ENCODE data around the gene FBXL15.

Gene FBXL15

DNA sequence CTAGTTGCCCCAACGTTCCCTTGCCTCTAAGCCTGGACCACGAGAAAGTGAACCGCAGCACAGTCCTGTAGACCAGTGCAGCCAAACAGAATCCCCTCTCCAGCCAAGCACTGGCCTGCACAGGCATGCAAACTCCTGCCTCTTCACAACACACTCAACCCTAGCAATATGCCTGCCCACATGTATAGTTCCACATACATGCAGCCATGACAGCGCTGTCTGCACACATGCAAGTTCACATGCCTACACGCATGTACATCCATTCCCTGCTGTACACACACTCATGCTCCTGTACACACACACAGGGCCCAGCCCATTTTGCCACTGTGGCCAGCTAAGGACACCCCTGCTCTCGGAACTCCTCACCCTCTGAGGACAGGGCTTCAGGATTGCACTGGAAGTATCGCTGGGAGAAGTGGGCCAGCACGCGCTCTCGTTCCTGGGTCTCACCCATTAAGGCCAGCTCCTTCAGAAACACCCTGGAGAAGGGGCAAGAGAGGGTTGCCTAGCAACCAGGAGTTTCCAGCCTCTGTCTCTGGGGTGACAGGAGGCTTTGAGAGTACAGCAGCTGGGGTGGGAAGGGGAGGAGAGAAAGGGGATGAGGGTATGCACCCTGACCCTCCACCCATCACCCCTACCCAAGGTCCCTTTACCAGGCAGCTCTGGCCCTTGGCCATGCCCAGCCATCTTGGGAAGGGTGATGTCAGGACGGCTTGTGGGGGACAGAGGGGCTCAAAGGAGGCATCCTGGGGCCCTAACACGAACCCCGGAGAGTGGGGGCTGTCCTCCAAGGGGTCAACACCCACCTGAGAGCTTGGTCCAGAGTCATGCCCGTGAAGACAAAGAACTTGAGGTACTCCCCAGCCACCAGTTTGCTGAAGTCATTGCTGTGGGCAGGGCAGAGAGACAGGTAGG, 9.0 kb upstream of the FBXL15 start:
- no peak for DNase-seq

DNA sequence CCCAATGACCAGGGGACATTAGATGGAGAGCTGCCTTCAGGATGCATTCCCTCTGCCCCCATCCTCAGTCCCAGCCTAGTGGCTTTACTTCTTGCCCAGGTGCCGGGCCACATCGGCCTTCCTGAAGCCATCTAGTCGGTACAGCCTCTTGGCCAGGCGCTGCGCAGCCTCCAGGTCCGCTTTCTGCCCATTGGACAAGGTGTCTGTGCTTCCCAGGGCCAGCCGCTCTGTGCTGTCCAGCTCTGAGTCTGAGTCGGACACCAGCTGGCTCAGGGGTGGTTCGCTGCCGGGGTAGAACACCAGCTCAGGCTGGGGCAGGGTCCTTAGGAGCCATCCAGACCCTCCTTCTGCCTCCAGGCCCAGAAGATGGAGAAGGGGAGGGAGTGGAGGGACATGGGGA, 8.3 kb upstream of the FBXL15 start:
- DNase-seq = no peak

DNA sequence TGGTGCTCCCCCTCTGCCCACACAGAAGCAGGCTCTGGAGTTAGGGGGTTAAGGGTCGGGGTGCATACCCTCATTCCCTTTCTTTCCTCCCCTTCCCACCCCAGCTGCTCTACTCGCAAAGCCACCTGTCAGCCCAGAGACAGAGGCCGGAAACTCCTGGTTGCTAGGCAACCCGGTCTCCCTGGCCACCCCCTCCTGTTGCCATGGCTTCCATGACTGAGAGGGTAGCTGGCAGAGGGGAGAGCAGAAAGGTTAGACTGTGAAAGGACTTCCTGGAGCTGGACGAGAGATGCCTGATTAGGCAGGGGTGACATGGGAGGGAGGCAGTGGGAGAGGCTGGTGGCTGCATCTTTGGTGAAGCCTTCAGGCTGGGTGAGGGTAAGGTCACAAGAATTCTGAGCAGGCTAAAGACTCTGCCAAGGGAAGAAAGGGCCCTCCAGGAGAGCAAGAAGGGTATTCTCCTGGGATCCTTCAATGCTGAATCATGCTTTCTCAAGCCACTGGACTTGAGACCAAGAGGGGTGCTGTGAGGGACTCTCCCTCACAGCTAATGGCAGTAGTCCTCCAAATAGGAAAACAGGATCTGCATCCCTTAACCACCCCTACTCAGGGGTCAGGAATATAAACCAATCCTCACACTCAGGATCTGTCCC, 7.5 kb upstream of the FBXL15 start:
- peak; percentile 63 for DNase-seq

DNA sequence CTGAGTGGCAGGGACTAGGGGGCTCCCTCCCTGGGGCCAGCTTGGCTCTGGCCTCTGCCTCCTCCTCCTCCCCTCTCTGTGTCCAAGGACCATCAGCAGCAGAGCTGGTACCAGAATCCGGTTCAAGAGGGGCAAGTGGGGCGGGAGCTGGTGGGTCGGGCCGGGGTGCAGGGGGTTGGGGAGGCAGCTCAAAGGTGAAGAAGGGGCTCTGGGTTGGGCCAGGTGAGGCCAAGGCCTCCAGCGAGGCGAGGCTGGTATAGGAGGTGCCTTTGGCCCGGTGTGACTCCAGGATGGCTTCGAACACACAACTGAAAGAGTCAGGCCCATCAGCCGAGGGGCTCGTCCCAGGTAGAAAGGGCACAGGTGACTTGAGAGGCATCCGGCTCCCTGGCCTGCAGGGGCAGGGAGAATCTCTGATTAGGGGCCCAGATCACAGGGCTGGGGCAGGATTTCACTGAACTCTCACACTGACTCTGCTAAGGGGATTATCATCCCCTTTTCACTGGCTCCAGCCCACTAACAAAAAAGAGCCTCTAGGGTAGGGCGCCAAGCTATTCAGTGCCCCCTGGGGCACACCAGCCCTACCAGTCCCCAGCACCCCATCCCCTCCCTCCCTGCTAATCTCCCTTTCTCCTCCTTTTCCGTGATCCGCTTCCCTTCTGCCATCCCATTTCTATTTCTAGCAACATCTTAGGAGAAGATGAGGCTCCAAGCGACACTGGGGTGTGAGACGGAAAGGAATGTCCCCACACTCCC, 6.7 kb upstream of the FBXL15 start:
- DNase-seq = no peak

GRCh38 chr10:102414749-102415148, 5.9 kb upstream of the FBXL15 start:
- DNase-seq = no peak

DNA sequence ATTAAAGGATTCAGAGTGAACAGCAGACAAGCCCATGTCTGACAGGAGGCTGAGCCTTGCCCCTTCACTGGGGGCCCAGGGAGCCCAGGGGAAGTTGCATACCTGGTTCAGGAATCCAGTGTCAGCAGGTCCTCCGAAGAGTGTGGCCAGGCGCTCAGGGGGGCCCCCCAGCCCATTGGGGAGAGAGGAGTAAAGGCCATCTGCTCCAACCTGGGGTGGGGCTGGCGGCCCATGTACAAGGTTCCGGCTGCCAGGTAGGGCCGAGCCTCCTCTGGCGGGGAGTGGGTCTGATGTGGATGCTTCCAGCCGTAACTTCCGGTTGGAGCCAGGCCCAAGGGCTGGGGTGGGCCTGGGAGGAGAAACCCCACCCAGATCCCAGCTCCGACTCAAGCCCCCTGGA, 4.4 kb upstream of the FBXL15 start:
- no peak for DNase-seq

DNA sequence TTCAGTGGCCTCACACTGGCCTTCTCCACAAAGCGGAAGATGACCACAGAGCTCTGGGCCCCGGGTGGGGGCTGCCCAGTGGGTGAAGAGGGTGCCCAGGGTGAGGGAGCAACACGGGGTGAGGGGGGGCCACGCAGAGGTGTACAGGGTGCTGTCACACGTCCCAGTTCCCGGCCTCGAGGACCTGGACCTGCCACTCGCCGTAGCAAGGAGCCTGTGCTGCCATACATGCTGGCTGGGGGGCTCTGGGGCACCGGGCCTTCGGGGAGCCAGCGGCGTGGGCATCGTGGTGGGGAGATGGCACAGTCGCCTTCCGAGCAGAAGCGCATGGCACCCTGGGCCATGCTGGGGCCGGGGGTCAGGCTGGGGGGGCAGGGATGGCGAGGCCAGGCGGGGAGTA, 3.9 kb upstream of the FBXL15 start:
- DNase-seq = no peak

- no peak for DNase-seq
These were observed 1.9 kb upstream of the FBXL15 start, which contains the start of gene PSD for GRCh38 chr10:102418622-102419268. PSD (minus strand) TSS chr10:102418785; CDS start chr10:102417038, 1,747 bp downstream.

DNA sequence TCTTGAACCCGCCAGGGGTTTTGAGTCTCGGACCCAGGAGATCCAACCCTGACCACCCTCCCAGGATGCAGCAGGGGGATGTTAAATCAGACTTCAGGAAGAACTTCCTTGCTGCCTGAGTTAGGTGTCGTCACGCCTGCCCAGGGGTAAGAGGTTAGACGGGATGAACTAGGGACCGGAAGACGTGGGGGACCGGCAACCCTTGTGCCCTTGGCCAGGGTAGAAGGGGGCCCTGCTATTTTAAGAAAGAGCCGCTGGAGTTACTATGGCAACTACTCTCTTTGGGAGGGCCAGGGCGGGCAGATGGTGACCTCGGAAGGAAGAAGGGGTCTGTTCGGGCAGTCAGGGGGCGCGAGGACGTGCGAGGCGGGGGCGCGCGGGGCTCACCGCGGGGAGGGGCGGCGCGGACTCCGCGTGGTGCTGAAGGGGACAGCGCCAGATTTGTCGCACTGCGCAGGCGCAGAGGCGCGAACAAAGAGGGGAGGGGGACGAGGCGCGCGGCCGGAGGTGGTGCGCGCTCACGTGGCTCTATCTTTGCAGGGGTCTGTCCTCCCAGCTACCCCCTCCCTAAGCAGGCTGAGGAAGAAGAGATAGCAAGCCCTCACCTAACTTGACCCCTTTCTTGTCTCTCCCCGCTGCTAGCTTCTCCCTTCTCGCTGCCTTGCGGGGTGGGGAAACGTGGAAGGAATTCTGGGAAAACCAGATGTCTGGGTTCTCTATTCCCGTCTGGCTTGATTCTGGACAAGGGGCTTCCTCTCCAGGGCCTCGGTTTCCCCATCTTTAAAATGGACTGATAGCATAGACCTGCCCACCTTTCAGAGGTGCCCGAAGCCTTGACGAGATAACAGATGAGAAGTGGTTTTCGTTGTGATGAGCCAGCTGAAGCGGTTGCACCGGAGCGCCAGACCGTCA, 1.1 kb upstream of the FBXL15 start:
- DNase-seq = peak; percentile 76

GRCh38 chr10:102420181-102420713, 389 bp upstream of the FBXL15 start:
- DNase-seq = no peak

GRCh38 chr10:102421507-102421756, 796 bp downstream of the FBXL15 start:
- no peak for DNase-seq

GRCh38 chr10:102421757-102422512, 1.3 kb downstream of the FBXL15 start:
- DNase-seq = peak; percentile 48

DNA sequence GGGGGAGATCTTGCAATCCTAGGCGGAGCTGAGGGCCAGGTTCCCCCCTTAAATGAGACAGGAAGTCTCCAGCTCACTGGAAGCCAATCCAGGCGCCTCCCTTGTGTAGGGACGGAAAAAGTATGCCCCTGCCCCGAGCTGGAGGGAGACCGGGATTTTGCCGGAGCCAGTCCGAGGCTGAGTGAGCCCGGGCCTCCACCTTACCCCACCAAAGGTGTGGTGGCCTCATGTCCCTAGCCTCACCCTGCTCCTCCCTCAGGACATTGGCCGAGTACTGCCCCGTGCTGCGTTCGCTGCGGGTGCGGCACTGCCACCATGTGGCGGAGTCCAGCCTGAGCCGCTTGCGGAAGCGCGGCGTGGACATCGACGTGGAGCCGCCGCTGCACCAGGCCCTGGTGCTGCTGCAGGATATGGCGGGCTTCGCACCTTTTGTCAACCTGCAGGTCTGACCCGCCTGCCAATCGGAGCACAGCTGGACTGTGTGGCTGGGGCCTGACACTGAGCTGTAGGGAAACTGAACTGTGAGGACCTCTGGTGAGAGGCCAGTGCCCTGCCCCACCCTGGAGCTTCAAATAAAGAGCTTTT, 2.0 kb downstream of the FBXL15 start:
- peak; percentile 74 for DNase-seq

GRCh38 chr10:102423372-102423968, 2.8 kb downstream of the FBXL15 start:
- DNase-seq = no peak

GRCh38 chr10:102424145-102424544, 3.5 kb downstream of the FBXL15 start:
- DNase-seq = no peak

DNA sequence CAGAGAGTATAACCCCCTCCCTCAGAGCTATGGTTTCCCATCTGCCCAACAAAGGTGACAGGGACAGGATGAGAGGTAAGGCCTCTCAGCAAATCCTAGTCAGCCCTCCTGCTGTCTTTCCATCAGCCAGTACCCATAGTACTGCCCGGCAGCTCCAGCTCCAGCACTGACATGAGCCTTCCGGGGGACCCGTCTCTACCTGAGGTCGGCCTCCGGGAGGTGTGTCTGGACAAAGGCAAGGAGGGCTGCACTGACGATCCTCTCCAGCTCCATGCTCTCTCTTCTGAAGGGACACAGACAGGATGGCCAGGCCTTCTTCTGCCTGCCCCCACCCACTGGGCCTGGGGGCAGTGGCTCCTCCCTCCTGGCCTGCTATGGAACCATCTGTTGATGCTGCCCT, 4.3 kb downstream of the FBXL15 start:
- no peak for DNase-seq

- DNase-seq = no peak
These were observed 4.8 kb downstream of the FBXL15 start for GRCh38 chr10:102425444-102425843.

- no peak for DNase-seq
These were observed 6.2 kb downstream of the FBXL15 start for GRCh38 chr10:102426803-102427287.

- no peak for DNase-seq
These were observed 8.8 kb downstream of the FBXL15 start for GRCh38 chr10:102429468-102429867.

Measured in stimulated activated CD4-positive, alpha-beta T cell treated with anti-CD3 and anti-CD28 coated beads, Interleukin-15, amount 100 ng/mL, for 24 hours (primary cell).